Stimulated activated memory B cell treated with anti-CD40 and anti-IgM and Interleukin-4, amounts not matched to agents 10 μg/mL and 1 μg/mL and 100 μg/mL, for 72 hours (primary cell): ENCODE data around the gene MRPS6.

Experiments
- ATAC-seq: fragments of 150-1000 bp; cut with Tn5 transposase; 2 replicates; pipeline ENCODE4 v1.10.0; 2021
- H3K27ac Mint-ChIP-seq: one replicate; pipeline ENCODE4 v1.8.0; 2022; ENCODE audit warnings: mild to moderate bottlenecking, mixed read lengths
- H3K27me3 Mint-ChIP-seq: one replicate; pipeline ENCODE4 v1.8.0; 2022; ENCODE audit warnings: mixed read lengths
- H3K36me3 Mint-ChIP-seq: one replicate; pipeline ENCODE4 v1.8.0; 2022; ENCODE audit warnings: mixed read lengths
- H3K4me1 Mint-ChIP-seq: one replicate; pipeline ENCODE4 v1.8.0; 2022; ENCODE audit warnings: mixed read lengths
- H3K4me3 Mint-ChIP-seq: one replicate; pipeline ENCODE4 v1.8.0; 2022; ENCODE audit warnings: mild to moderate bottlenecking, moderate library complexity, mixed read lengths
- H3K9me3 Mint-ChIP-seq: one replicate; pipeline ENCODE4 v1.8.0; 2022; ENCODE audit warnings: mixed read lengths

The MRPS6 gene

GRCh38 chr21:34080710-34081109 lies 7.3 kb downstream of the MRPS6 start:
- H3K27me3 Mint-ChIP-seq = no peaks in the 10 kb centered on the region
- peaks cover 91% of the 10 kb centered on the region for H3K4me1 Mint-ChIP-seq
- H3K27ac Mint-ChIP-seq = no peak overlapping the region
- ATAC-seq = no peak
- H3K9me3 Mint-ChIP-seq = no peaks in the 10 kb centered on the region
- peaks cover 43% of the 10 kb centered on the region for H3K36me3 Mint-ChIP-seq
- no peak overlapping the region for H3K4me3 Mint-ChIP-seq

- H3K4me3 Mint-ChIP-seq = no peak overlapping the region
- H3K36me3 Mint-ChIP-seq = peaks cover 36% of the 10 kb centered on the region
- no peaks in the 10 kb centered on the region for H3K27me3 Mint-ChIP-seq
- H3K9me3 Mint-ChIP-seq = no peaks in the 10 kb centered on the region
- H3K27ac Mint-ChIP-seq = no peak overlapping the region
- peaks cover 71% of the 10 kb centered on the region for H3K4me1 Mint-ChIP-seq
- ATAC-seq = no peak
Measured at GRCh38 chr21:34082769-34083168, 9.4 kb downstream of the MRPS6 start.

DNA sequence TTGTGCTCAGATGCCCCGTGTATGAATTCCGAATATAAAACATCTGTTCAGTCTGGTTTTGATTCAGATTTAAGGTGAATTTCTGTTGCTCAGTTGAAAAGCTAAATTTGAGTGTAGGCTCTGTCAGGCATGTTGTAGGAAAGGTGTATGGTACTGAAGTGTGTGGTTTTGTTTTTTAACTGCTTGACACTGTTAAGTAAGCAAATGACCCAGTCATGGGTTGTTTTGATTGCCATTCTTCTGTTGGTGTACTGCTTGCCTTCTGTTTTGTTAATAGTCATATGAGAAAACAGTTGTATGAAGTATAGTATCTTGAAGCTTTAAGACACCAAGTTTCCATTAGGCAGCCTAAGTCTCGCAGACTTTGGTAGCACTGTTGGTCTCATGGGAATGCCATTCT lies 10.0 kb downstream of the MRPS6 start:
- Mint-ChIP-seq H3K9me3 (no peaks in the 10 kb centered on the region), H3K27me3 (no peaks in the 10 kb centered on the region), H3K4me3 (no peak overlapping the region), H3K36me3 (peaks cover 36% of the 10 kb centered on the region), H3K4me1 (peaks cover 66% of the 10 kb centered on the region), H3K27ac (no peak overlapping the region)
- no peak for ATAC-seq

DNA sequence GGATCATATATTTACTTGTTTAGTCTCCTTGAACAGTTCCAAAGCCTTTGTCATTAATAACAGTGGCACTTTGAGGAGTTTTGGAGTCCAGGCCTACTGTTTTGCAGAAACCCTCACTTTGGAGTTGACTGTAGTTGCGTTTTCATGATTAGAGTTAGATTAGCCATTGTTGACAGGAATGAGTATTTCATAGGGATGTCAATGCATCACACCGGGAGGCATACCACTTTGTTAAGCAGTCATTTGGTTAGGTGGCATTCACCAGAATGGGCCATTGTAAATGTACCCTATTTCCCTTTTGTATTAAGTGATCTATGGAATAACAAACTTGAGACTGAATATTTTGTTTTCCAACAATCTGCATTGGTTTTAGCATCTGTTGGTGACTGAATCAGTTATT lies 11.8 kb downstream of the MRPS6 start:
- H3K4me1 Mint-ChIP-seq = peaks cover 58% of the 10 kb centered on the region
- H3K9me3 Mint-ChIP-seq = no peaks in the 10 kb centered on the region
- peaks cover 30% of the 10 kb centered on the region for H3K36me3 Mint-ChIP-seq
- ATAC-seq = no peak
- H3K27ac Mint-ChIP-seq = no peak overlapping the region
- H3K4me3 Mint-ChIP-seq = no peak overlapping the region
- H3K27me3 Mint-ChIP-seq = no peaks in the 10 kb centered on the region

DNA sequence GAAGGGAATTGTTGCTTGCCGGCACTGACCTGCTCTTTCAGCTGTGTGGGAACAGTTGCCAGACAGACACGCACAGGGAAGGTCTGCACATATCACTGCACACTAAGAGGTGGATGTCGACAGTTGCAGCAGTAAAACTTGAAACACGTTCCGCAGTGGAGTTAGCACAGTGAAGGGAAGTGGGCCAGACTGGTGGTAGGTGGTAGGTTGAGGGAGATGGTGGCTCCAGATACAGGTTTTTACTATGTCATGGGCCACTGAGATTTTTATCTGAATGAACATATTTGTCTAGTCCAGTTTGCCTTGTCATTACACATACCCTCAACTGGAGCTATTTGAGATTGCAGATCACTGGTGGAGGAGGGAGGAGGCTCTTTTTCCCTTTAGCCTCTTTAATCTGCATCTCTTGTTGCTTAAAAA lies 13.5 kb downstream of the MRPS6 start:
- no peak for ATAC-seq
- H3K4me1 Mint-ChIP-seq = peaks cover 46% of the 10 kb centered on the region
- no peaks in the 10 kb centered on the region for H3K27me3 Mint-ChIP-seq
- H3K9me3 Mint-ChIP-seq = no peaks in the 10 kb centered on the region
- H3K36me3 Mint-ChIP-seq = peaks cover 19% of the 10 kb centered on the region
- H3K27ac Mint-ChIP-seq = no peak overlapping the region
- no peak overlapping the region for H3K4me3 Mint-ChIP-seq

DNA sequence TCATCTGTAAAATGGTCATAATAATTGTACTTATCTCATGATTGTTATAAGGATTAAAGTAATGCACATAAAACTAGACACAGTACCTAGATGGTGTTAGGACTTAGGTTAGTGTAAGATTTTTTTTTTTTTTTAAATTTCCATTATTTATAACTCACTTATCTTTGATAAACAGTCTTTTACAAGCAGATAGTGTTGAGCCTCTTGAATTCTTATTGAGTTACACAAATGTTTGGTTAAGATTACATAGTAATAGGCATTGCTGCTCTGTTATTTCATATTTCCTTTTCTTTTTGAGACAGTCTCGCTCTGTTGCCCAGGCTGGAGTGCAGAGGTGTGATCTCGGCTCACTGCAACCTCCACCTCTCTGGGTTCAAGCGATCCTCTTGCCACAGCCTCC lies 15.4 kb downstream of the MRPS6 start:
- ATAC-seq = no peak
- Mint-ChIP-seq H3K4me1 (peaks cover 34% of the 10 kb centered on the region), H3K27ac (no peak overlapping the region), H3K27me3 (no peaks in the 10 kb centered on the region), H3K4me3 (no peak overlapping the region), H3K9me3 (no peaks in the 10 kb centered on the region), H3K36me3 (peaks cover 6% of the 10 kb centered on the region)

GRCh38 chr21:34091032-34091431 lies 17.7 kb downstream of the MRPS6 start:
- ATAC-seq = no peak
- H3K27ac Mint-ChIP-seq = no peak overlapping the region
- H3K36me3 Mint-ChIP-seq = peaks cover 19% of the 10 kb centered on the region
- H3K9me3 Mint-ChIP-seq = no peaks in the 10 kb centered on the region
- H3K27me3 Mint-ChIP-seq = no peaks in the 10 kb centered on the region
- H3K4me1 Mint-ChIP-seq = peaks cover 24% of the 10 kb centered on the region
- no peak overlapping the region for H3K4me3 Mint-ChIP-seq

DNA sequence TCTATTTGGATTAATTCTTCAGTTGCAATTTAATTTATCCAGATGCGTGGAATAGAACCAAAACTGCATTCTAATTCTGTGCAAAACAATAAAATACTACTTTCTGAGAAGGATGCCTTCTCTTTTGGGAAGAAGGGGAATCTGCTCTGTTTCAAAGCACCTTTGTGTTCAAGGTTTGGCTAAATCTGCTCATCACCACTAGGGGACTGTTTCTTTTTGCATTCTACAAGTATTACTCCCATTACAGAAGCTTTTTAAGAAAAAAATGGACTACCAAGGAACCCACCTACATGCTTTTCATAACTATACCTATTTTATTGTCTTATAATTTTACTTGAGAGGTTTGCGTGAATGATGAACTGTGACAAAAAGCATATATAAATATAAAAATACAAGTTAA lies 18.2 kb downstream of the MRPS6 start:
- no peak for ATAC-seq
- H3K4me3 Mint-ChIP-seq = no peak overlapping the region
- no peak overlapping the region for H3K27ac Mint-ChIP-seq
- peaks cover 29% of the 10 kb centered on the region for H3K4me1 Mint-ChIP-seq
- no peaks in the 10 kb centered on the region for H3K9me3 Mint-ChIP-seq
- H3K36me3 Mint-ChIP-seq = peaks cover 23% of the 10 kb centered on the region
- no peaks in the 10 kb centered on the region for H3K27me3 Mint-ChIP-seq

DNA sequence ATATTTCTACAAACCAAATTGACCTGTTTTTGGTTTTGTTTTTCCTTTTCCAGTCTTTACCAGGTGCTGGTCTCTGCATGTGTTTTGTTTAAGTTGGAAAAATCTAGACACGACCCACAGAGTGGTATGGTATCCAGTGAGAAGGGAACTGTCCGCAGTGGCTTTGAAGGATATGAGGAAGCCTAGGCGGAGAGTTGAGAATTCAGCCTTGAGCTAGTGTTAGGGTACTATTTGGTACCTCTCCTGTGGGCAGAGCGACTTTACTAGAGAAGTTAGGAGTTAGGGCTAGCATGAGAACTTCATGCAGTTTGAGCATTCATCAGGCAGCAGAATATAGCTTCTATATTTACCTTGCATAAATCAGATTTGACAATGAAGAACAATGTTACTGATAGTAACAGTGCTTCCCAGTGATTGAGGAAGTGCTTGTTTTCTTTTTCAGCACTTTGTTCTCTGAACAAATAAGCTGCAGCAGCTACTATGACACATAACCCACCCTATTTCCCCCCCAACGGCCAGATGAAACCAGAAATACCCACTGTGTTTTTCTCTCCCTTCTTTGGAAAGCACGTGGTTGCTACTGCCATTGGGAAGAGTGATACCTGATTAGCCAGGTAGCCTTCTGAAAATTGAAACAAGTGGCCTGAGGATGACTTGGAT lies 19.0 kb downstream of the MRPS6 start:
- Mint-ChIP-seq H3K27ac (no peak overlapping the region), H3K27me3 (no peaks in the 10 kb centered on the region), H3K9me3 (no peaks in the 10 kb centered on the region), H3K4me1 (peaks cover 37% of the 10 kb centered on the region), H3K36me3 (peaks cover 29% of the 10 kb centered on the region), H3K4me3 (no peak overlapping the region)
- ATAC-seq = no peak

DNA sequence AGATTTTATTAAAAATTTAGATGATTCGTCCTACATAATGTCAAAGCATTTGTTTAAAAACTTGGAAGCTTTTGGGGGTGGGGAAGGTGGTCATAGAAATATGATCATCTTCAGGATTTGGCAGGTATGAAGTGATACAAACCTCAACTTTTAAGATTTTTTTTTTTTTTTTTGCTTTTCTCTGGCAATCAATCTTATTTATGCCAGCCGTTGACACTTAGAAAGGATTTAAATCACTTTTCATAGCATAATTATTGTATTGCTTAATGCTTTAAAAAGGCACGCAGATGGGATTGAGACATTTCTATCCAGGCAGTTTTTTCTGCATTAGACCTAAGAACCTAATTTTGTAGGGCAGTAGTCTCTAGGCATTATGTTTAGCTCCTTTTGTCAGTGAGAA lies 19.7 kb downstream of the MRPS6 start:
- peaks cover 30% of the 10 kb centered on the region for H3K36me3 Mint-ChIP-seq
- H3K27me3 Mint-ChIP-seq = no peaks in the 10 kb centered on the region
- H3K27ac Mint-ChIP-seq = no peak overlapping the region
- no peak for ATAC-seq
- H3K9me3 Mint-ChIP-seq = no peaks in the 10 kb centered on the region
- H3K4me3 Mint-ChIP-seq = no peak overlapping the region
- H3K4me1 Mint-ChIP-seq = peaks cover 44% of the 10 kb centered on the region

DNA sequence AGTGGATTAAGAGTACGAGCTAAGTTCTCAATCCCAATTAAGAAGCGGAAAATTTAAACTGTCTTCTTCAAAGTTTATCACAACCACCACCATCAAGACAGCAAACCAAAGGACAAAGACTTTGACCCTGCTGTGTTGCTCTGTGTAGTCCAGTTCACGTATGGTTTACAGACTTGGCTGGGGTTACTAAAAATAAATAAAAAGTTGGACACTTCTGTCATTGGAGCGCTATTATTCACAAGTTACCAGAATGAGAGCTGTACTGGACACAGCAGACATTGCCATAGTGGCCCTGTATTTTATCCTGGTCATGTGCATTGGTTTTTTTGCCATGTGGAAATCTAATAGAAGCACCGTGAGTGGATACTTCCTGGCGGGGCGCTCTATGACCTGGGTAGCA lies 21.6 kb downstream of the MRPS6 start:
- Mint-ChIP-seq H3K4me3 (no peak overlapping the region), H3K27me3 (no peaks in the 10 kb centered on the region), H3K27ac (no peak overlapping the region), H3K4me1 (peaks cover 39% of the 10 kb centered on the region), H3K36me3 (peaks cover 35% of the 10 kb centered on the region), H3K9me3 (no peaks in the 10 kb centered on the region)
- no peak for ATAC-seq

GRCh38 chr21:34097442-34097841 lies 24.1 kb downstream of the MRPS6 start:
- peaks cover 30% of the 10 kb centered on the region for H3K4me1 Mint-ChIP-seq
- no peak overlapping the region for H3K27ac Mint-ChIP-seq

GRCh38 chr21:34100337-34100736 lies 27.0 kb downstream of the MRPS6 start:
- Mint-ChIP-seq H3K27ac (no peak overlapping the region), H3K4me1 (peaks cover 45% of the 10 kb centered on the region), H3K36me3 (peaks cover 43% of the 10 kb centered on the region), H3K4me3 (no peak overlapping the region), H3K9me3 (no peaks in the 10 kb centered on the region), H3K27me3 (no peaks in the 10 kb centered on the region)
- no peak for ATAC-seq

More at GRCh38 chr21:34097442-34097841, 24.1 kb downstream of the MRPS6 start:
- Mint-ChIP-seq H3K36me3 (peaks cover 35% of the 10 kb centered on the region), H3K9me3 (no peaks in the 10 kb centered on the region), H3K4me3 (no peak overlapping the region), H3K27me3 (no peaks in the 10 kb centered on the region)
- no peak for ATAC-seq

GRCh38 chr21:34100790-34101189 lies 27.4 kb downstream of the MRPS6 start:
- Mint-ChIP-seq H3K4me1 (peaks cover 45% of the 10 kb centered on the region), H3K27ac (no peak overlapping the region), H3K27me3 (no peaks in the 10 kb centered on the region), H3K36me3 (peaks cover 39% of the 10 kb centered on the region), H3K4me3 (no peak overlapping the region), H3K9me3 (no peaks in the 10 kb centered on the region)
- ATAC-seq = no peak

DNA sequence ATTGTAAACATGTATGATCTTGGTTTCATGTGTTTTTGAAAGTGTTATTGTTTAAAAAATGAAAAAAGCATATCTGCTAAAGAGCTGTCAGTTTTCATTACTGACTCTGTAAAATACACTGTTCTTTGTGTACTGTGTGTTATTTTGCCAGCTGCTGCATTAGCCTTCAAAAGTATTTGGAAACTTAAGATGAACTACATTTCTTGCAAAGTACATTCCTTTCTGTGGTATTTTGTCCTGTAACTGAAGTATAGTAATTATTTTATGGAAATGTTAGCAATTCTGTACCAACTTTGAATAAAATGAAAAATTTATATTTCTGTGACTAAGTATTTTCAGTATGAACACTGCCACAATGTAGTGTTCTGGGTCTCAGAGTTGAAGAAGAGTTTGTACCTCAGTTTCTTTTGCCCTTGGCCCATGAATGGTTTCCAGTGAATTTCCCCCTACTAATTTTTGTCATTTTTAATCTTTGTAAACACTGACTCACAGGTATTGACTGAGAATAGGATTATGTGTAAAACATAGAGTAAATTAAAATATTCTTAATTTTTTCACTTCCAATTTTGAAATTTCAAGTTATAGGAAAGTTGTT lies 32.7 kb downstream of the MRPS6 start:
- no peak for ATAC-seq
- Mint-ChIP-seq H3K27me3 (no peaks in the 10 kb centered on the region), H3K4me3 (no peak overlapping the region), H3K36me3 (peaks cover 36% of the 10 kb centered on the region), H3K27ac (no peak overlapping the region), H3K9me3 (no peaks in the 10 kb centered on the region), H3K4me1 (peaks cover 35% of the 10 kb centered on the region)

DNA sequence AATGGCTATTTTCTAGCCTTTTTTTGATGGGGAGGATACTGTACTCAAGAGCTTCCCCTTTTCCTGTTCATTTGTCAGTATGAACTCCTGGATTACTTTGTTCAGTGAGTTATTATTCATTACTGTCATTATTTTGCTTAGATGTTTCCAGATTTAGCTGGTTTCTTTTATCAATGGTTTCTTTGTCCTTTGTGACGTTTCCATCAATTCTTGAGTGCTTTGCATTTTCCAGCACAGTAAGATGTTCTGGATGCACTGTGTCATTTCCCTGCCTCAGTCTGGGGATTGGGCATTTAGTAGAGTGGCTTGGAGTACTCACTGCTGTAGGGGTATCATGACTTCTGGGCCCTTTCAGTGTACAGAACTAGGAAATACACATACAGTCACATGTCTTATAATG lies 34.2 kb downstream of the MRPS6 start:
- H3K27me3 Mint-ChIP-seq = no peaks in the 10 kb centered on the region
- H3K27ac Mint-ChIP-seq = no peak overlapping the region
- H3K4me3 Mint-ChIP-seq = no peak overlapping the region
- H3K36me3 Mint-ChIP-seq = peaks cover 50% of the 10 kb centered on the region
- H3K9me3 Mint-ChIP-seq = no peaks in the 10 kb centered on the region
- ATAC-seq = no peak
- peaks cover 50% of the 10 kb centered on the region for H3K4me1 Mint-ChIP-seq
